Astrocyte (in vitro differentiated cells and primary cell): ENCODE data around the gene ZNF138.

Experiments used
- CTCF ChIP-seq: IDR thresholded peaks from 2 replicates; pipeline ENCODE4 v1.5.1; 2011; ENCODE audit warnings: low read depth, mild to moderate bottlenecking, inconsistent platforms, low read length, moderate library complexity; ENCODE audit not compliant: insufficient read depth
- EZH2 ChIP-seq: IDR thresholded peaks from 2 replicates; pipeline ENCODE4 v1.6.1; 2012; ENCODE audit warnings: mild to moderate bottlenecking, low read length, inconsistent platforms; ENCODE audit not compliant: insufficient read depth

GRCh38 chr7:64881461-64882287 is 87.4 kb downstream of the ZNF138 start:
- TF ChIP-seq CTCF (no peak), EZH2 (no peak)
